Activated CD4-positive, alpha-beta T cell treated with anti-CD3 and anti-CD28 coated beads for 24 hours (primary cell): ENCODE measurements around the gene SMG6.
A peak's percentile ranks its signal among the peaks of the same experiment; 100 is the strongest.
"Not testable (repeated sequence)": the region's sequence is repeated elsewhere in the genome, so short reads cannot be mapped to it uniquely, and the experiment has no call there.

Experiments used
- DNase-seq, 2 donors: peaks; one replicate each; pipeline ENCODE4 v3.0.0-alpha.2; 2020; ENCODE audit warnings: low read depth in 2 of 2

Gene SMG6

GRCh38 chr17:2303204-2304188 is at the start of gene SMG6, which contains the start of gene SRR:
TSS of gene SMG6 (minus strand) at chr17:2303785. CDS start at chr17:2303720, 65 bp downstream.
TSS of gene SRR (plus strand) at chr17:2303950. CDS start at chr17:2315561, 11,611 bp downstream.
- peak; percentile 90 to 91 for DNase-seq

GRCh38 chr17:2351269-2351668 is 47.7 kb upstream of the SMG6 start:
- no peak for DNase-seq

DNA sequence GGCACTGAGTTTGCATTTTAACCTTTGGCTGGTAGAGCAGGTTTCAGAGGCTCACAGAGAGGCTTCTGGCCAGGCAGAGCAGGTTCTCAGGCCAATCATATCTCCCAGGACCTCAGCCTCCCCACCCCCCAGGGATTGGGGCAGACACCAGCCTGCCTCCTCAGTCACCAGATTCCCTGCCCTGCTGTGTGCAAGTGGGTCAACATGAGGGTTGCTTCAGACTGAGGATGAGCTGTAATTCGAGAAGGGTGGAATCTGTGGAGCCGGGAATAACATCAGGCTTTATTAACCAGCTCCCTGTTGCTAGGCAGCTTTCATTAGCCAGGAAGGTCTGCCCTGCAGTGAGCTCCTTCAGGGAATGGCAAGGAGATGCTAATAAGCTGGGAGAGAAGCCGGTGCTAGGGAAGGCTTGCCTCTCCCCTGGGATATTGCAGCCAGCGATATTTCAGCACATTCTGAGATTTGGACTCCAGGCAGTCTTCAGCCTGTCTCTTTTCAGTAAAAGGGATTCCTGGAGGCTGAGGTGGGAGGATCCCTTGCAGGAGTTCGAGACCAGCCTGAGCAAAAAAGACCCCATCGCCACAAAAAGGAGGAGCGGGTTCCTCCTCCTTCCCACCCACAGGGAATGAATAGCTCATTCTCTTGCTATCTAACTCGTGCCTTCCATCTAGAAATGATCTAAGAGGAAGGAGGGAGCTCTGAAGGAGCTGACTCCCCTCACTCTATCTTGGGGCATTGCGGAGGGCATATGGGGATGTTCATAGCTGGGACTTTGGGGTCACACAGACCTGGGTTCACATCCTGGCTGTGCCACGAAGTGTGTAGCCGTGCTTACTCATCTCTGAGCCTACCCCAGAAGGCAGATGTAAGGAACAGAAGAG is 44.5 kb upstream of the SMG6 start:
- no peak for DNase-seq

DNA sequence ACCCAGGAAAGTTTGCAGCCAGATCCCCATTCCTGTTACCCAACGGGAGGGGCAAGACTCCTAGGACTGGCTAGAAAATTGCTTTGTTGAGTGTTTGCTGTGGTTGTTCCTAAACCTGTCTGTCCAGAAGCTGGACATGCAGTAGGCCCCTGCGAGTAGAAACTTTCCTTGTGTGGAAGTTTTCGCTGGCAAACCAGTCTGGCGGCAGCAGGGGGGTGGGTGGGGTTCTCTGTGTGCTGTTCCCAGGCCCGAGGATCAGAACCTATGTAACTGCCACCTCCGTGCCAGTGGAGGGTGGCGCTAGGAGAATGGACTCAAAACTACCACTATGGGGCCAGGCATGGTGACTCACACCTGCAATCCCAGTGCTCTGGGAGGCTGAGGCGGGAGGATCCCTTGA is 42.9 kb upstream of the SMG6 start:
- no peak for DNase-seq

DNA sequence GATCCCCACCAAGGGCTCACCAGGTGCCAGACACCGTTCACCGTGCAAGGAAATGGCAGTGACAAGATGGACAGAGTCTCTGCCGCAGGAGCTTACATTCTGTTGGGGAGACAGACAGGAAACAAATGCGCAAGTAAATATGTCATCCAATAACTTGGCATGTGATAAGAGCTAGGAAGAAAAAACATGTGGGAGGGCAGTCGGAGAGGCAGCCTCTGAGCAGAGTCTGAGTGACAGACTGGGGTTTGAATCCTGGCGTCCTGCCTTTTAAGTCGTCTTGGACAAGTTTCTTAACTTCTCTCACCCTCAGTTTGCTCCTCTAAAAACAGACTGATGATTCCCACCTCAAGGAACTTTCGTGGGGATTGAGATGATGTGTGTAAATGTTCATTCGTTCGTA is 40.9 kb upstream of the SMG6 start:
- no peak for DNase-seq

DNA sequence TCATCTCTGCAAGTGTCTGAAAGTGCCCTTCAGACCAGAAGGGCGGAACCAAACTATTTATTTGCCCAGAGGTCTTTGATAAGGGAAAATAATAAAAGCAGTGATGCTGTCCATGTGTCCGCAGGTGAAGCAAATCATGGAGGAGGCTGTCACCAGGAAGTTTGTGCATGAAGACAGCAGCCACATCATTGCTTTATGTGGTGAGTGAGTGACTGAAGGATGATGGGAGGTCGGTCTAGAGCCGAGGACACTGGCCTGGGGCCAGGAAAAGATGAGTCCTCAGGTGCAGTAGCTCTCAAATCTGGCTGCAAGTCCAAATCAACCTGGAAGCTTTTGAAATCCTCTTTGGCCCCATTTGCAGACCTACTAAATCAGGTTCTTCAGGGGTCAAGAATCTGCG is 39.8 kb upstream of the SMG6 start:
- no peak for DNase-seq

DNA sequence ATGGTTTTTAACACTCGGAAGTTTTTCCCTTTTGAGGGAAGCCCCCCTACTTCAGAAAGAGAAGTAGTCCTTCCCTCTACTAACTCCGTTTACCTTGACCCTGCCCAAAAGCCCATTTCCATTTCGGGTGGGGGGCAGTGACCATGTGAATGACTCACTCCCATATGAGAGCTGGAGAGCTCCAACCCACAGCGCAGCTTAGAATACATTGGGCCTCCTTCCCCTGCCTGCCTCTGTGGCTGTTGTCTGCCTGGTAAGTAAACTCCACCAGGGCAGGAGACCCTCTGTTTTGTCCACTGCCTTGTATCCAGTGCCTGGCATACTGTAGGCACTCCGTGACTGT is 34.7 kb upstream of the SMG6 start:
- DNase-seq: no peak

- DNase-seq: peak; percentile 16 to 41
Observed at GRCh38 chr17:2337544-2338314, 34.1 kb upstream of the SMG6 start.

DNA sequence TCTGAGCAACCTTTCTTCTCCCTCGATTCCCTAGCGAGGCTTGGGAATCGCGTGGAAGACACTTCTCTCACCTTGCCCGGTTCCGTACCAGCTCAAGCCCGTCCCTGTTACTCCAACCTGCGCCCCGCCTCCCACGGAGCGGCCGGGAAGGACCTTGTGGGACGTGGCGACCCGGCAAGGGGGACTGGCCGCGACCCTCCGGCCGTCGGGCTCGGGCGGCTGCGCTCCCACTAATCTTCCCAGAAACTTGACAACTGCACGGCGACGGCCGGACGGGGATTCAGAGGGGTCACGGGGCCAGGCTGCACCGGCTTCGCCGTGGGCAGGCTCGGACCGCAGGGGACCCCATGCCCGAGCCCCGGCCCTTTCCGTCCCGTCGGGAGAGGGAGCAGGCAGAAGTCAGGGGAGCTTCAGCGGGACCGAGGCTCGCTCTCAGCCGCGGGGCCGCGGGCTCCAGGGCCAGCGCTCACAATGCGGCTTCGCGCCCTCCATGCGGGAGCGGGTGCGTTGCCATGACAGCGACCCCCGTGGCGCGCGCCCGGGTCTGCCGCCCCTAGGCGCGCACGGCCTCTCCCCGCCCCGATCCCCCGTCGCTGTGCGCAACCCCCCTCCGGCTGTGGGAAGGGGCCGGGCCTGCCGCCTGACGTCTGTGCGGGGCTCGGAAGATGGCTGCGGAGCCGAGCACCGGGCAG is 33.4 kb upstream of the SMG6 start, which contains the start of gene SGSM2:
Gene SGSM2 (plus strand): TSS at position 650 of the 692 bp plus-strand sequence. CDS start 188 bp downstream, outside the sequence.
- peak; percentile 52 for DNase-seq

- DNase-seq: peak; percentile 78 to 85
Observed at GRCh38 chr17:2336215-2336851, 32.7 kb upstream of the SMG6 start, which contains the start of gene TSR1. TSS of gene TSR1 (minus strand) at chr17:2336457. CDS start at chr17:2336427, 30 bp downstream.

DNA sequence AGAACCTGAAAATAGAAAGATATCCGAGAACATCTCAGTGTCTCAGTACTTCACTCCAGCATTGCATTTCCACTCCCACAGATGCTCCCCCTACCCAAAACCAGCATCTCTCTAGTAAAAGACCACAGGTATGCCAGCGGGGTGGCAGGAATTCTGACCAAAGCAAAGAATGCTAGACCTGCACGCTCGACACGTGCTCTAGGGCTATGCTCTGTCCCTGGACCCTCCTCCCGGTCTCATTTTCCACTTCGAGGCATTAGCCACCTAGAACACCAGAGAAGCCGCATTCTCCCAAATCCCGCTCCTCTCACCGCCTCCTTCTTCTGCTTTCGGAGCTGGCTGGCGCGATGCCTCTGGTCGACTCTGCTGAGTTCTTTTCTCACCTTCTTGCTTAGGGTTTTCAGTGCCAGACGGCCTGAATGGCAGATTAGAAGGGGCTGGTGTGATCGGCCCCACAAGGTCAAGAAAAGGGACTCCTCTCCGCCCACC is 32.2 kb upstream of the SMG6 start:
- DNase-seq: no peak

GRCh38 chr17:2331303-2331702 is 27.7 kb upstream of the SMG6 start:
- DNase-seq: no peak

DNA sequence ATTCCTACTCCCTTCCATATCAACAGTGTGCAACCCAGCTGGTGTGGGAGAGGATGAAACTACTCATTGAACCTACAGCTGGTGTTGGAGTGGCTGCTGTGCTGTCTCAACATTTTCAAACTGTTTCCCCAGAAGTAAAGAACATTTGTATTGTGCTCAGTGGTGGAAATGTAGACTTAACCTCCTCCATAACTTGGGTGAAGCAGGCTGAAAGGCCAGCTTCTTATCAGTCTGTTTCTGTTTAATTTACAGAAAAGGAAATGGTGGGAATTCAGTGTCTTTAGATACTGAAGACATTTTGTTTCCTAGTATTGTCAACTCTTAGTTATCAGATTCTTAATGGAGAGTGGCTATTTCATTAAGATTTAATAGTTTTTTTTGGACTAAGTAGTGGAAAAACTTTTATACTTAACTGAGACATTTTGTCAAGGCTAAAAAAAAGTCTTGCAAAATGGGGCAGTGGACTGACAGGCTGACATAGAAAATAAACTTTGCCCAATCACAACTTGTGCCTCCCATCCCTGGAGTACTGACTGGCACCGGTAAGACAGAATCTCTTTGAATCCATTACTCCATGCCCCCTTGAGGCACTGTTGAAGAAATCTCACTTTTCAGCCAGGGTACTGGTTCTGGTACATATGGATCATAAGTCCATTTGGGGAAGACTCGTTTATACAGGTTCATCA is 20.2 kb upstream of the SMG6 start:
- DNase-seq: no peak

- DNase-seq: no peak
Observed at GRCh38 chr17:2321399-2321798, 17.8 kb upstream of the SMG6 start.

DNA sequence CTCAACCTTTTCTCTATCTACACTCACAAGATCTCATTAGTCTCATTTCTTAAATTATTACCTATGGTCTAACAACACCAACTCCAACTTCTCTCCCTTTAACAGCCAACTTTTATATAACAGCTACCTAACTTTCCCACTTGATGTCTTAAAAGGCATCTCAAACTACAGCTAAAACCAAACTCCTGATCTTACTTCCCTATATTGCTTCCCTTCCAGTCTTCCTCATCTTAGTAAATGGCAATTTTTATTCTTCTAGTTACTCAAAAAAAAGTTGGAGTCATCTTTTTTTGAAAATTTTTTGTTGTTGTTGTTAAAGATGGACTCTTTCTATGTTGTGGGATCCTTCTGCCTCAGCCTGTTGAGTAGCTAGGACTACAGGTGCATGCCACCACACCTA is 15.5 kb upstream of the SMG6 start:
- DNase-seq: no peak

DNA sequence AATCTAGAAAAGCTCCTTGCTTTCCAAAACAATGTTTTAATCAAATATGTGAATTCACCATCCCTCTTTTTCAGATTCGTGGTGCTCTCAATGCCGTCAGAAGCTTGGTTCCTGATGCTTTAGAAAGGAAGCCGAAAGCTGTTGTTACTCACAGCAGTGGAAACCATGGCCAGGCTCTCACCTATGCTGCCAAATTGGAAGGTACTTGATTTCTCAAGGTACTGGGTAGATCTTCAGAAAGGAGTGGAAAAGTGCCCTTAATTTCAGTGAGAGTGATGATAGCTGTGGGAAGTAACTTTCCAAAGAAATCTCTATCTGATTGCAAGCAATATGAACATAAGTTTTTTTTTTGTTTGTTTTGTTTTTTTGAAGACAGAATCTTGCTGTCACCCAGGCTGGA is 14.2 kb upstream of the SMG6 start:
- no peak for DNase-seq

GRCh38 chr17:2316916-2317205 is 13.3 kb upstream of the SMG6 start:
- DNase-seq: not testable (repeated sequence)

GRCh38 chr17:2312736-2313135 is 9.2 kb upstream of the SMG6 start:
- no peak for DNase-seq

- no peak for DNase-seq
Observed at GRCh38 chr17:2309338-2310154, 6.0 kb upstream of the SMG6 start.
